GM21619 (cell line): ENCODE results near the gene PRAMEF13.
"Not testable (repeated sequence)": the region's sequence is repeated elsewhere in the genome, so short reads cannot be mapped to it uniquely, and the experiment has no call there.

Experiments
- ATAC-seq: cut with Tn5 transposase; IDR thresholded peaks from one replicate; pipeline ENCODE4 v1.9.1; 2021; ENCODE audit not compliant: unreplicated experiment

The PRAMEF13 gene, protein sequence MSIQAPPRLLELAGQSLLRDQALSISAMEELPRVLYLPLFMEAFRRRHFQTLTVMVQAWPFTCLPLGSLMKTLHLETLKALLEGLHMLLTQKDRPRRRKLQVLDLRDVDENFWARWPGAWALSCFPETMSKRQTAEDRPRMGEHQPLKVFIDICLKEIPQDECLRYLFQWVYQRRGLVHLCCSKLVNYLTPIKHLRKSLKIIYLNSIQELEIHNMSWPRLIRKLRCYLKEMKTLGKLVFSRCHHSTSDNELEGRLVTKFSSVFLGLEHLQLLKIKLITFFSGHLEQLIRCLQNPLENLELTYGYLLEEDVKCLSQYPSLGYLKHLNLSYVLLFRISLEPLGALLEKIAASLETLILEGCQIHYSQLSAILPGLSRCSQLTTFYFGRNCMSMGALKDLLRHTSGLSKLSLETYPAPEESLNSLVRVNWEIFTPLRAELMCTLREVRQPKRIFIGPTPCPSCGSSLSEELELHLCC

DNA sequence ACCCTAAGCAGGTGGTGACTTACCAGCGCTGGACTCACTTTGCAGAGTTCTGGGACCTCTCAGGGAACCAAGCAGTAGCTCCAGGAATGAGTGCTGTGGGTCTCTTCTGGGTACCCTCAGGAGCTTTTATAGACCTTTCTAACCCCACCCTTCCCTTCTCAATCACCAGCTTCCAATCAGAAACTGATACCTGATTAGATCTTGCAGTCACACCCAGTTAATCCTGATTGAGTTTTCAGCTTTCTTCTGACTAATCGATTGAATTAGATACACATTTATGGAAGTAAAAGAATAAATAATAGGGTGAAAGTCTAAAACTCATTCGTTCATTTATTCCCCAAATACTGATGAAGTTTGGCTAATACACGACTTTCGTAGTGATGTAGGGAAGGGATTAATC is at the start of gene PRAMEF13:
PRAMEF13 (minus strand) TSS at position 101 of the 400 bp plus-strand sequence. CDS start 1,820 bp downstream, outside the sequence.
- ATAC-seq, result not testable (repeated sequence)

DNA sequence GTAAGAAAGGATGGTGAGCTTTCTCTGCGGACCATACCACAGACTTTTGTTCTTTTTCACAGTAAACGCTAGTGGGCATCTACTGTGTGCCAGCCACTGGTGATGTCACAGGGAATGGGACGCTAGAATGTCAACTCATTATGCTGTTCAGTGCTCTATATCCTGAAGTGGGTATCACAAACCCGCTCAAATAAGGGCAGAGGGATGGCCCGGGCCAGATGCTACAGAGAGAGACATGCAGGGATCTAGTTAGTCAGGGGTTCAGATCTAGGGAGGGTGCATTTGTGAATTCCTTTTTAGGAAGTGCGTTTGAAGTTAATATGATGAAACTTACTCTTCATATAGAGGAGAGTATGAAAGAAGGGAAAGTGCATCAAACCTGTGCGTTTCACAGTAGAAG is 45.9 kb upstream of the PRAMEF13 start:
- not testable (repeated sequence) for ATAC-seq

DNA sequence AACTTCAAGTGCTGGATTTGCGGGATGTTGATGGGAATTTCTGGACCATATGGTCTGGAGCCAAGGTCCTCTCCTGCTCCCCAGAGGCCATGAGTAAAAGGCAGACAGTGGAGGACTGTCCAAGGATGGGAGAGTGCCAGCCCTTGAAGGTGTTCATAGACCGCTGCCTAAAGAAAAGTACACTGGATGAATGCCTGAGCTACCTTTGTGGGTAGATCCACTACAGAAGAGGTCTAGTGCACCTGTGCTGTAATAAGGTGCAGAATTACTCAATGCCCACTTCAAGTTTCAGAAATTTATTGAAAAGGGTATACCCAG is 45.3 kb upstream of the PRAMEF13 start:
- ATAC-seq, result not testable (repeated sequence)

DNA sequence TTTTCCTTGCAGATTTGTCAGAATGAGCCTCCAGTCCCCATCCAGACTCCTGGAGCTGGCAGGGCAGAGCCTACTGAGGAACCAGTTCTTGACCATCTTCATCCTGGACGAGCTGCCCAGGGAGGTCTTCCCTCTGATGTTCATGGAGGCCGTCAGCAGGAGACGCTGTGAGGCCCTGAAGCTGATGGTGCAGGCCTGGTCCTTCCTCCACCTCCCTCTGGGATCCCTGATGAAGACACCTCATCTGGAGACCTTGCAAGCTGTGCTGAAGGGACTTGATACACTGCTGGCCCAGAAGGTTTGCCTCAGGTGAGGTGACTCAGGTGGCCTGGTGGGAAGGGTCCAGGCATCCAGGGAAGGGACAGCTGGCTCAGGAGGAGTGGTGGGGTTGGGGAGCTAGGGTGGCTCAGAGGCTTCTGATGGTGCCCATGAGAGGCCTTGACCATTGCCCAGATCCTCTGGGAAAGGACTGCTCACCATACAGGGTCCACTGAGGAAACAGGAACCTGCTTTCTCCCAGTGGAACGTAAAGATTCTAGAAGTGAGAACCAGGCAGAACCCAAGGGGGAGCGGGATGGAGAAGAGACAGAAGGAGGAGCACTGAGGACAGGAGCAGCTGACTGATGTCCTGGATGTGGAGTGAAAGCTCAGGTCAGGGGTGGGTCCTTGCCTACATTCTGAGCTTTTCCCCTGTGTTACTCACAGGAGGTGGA is 44.8 kb upstream of the PRAMEF13 start:
- not testable (repeated sequence) for ATAC-seq

DNA sequence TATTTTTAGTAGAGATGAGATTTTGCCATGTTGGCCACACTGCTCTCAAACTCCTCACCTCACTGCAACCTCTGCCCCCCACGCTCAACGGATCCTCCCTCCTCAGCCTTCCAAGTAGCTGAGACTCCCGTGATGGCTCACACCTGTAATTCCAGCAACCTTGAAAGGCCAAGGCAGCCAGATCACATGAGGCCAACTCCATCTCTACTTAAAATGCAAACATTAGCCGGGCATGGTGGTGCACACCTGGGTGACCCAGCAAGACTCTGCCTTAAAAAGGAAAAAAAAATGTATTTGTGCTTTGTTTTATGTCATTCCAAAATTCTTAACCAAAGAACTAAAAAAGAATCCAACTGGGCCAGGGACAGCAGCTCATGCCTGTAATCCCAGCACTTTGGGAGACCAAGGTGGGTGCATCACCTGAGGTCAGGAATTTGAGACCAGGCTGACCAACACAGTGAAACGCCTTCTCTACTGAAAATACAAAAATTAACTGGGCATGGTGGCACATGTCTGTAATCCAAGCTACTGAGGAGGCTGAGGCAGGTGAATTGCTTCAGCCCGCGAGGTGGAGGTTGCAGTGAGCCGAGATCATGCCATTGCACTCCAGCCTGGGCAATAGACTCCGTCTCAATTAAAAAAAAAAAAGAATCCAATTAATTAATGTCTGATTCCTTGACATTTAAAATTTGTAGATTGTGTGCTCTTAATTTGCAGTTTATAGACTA is 42.5 kb upstream of the PRAMEF13 start:
- ATAC-seq, result not testable (repeated sequence)

DNA sequence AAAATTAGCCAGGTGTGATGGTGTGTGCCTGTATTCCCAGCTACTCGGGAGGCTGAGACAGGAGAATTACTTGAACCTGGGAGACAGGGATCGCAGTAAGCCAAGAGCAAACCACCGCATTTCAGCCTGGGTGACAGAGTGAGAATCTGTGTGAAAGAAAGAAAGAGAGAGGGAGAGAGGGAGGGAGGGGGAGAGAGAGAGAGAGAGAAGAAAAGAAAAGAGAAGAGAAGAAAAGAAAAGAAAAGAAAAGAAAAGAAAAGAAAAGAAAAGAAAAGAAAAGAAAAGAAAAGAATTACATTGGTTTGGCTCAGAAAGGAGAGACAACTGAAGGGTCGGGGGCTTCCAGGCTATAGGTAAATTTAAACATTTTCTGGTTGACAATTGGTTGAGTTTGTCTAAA is 38.4 kb upstream of the PRAMEF13 start:
- not testable (repeated sequence) for ATAC-seq

DNA sequence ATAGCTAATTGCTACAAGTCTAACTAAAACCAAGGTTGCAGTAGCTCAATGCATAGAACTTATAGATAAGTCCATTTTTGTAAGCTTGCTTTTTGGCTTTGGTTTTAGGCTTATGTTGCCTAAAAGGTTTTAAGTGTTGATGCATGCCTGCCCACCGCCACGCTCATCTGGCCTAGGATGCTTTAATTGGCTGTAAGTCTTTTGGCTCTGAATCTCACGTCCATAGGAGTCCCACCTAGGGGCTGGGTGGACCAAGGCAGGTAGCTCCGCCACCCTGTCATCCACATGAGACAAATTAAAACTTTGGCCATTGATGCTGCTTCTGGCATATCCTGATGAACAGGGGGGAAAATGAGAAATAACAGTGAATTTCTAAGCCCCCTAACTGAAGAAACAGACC is 36.4 kb upstream of the PRAMEF13 start:
- ATAC-seq, result not testable (repeated sequence)

DNA sequence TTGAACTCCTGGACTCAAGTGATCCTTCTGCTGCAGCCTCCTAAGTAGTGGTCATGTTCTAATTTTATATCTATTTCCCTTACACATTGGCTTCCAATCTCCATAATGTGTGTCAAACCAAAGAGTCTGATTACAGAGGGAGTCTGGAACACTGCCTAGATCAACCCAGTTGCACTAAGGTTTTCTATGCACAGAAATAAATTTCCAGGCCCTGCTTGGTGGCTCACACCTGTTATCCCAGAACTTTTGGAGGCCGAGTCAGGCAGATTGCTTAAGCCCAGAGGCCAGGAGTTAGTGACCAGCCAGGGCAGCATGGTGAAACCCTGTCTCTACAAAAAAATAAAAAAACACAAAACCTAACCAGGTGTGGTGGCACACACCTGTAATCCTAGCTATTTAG is 32.8 kb upstream of the PRAMEF13 start:
- not testable (repeated sequence) for ATAC-seq

DNA sequence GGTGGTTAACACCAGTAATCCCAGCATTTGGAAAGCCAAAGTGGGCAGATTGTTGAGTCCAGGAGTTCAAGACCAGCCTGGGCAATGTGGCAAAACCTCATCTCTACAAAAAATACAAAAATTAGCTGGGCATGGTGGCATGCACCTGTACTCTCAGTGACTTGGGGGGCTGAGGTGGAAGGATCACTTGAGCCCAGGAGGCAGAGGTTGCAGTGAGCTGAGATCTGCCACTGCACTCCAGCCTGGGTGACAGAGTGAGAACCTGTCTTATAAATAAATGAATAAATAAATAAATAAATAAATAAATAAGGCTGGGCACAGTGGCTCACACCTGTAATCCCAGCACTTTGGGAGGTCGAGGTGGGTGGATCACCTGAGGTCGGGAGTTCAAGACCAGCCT is 30.8 kb upstream of the PRAMEF13 start:
- not testable (repeated sequence) for ATAC-seq

DNA sequence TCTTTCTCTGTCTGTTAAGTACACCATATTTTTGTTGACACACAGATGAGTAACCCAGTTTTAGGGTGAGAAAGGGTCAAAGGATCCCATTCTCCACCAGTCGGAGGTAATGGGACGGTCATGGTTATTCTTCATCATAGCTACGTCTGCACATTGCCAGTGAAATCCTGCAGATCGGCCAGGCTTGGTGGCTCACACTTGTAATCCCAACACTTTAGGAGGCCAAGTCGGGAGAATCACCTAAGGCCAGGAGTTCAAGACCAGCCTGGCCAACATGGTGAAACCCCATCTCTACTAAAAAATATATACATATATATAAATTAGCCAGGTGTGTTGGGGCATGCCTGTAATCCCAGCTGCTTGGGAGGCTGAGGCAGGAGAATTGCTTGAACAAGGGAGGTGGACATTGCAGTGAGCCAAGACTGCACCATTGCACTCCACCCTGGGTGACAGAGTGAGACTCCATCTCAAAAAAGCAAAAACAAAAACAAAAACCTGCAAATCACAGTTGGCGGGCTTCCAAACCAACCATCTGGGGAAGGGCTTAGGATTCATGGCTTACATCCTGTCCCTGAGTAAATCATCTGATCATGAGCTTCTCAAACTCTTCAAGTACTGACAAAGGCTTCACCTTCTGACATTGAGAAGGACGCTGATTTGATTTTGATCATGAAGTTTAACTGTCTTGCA is 30.0 kb upstream of the PRAMEF13 start:
- ATAC-seq, result not testable (repeated sequence)

DNA sequence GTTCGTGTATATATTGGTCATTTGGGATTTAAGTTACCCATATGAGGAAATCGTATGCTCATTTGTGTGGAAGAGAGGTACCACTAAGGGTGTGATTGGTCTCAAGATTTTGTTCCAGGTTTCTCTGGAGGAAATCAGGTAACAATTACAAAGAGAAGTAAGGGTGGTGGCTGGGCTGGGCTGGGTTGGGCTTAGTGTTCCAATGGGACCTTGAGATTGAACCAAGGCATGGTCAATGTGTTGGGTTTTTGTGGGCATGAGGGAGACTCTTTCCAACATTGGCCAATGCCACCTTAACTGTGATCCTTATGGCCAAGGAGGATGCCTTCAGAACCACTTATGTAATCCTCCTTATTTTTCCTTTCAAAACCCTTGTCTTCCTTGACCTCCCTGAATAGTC is 29.4 kb upstream of the PRAMEF13 start:
- ATAC-seq, result not testable (repeated sequence)

DNA sequence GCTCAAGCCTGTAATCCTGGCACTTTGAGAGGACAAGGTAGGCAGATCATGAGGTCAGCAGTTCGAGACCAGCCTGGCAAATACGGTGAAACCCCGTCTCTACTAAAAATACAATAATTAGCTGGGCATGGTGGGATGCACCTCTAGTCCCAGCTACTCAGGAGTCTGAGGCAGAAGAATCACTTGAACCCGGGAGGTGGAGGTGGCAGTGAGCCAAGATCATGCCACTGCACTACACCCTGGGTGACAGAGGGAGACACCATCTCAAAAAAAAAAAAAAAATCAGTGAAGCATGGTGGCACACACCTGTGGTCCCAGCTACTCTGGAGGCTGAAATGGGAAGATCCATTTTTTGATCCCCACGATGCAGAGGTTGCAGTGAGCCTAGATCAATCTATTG is 28.9 kb upstream of the PRAMEF13 start:
- not testable (repeated sequence) for ATAC-seq

DNA sequence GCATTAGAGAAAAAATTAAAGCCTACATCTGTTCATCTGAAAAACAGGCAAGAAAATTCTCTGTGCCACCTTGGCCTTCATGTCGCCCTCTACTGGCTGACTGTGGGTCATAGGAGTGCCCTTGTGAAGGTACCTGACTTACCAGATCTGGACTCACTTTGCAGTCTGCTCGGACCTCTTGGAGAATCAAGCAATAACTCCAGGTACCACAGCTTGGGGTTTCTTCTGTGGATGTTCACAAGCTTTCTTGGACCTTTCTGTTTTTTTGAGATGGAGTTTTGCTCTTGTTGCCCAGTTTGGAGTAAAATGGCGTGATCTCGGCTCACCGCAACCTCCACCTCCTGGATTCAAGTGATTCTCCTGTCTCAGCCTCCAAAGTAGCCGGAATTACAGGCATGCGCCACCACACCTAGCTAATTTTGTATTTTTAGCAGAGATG is 27.2 kb upstream of the PRAMEF13 start:
- no peak for ATAC-seq

DNA sequence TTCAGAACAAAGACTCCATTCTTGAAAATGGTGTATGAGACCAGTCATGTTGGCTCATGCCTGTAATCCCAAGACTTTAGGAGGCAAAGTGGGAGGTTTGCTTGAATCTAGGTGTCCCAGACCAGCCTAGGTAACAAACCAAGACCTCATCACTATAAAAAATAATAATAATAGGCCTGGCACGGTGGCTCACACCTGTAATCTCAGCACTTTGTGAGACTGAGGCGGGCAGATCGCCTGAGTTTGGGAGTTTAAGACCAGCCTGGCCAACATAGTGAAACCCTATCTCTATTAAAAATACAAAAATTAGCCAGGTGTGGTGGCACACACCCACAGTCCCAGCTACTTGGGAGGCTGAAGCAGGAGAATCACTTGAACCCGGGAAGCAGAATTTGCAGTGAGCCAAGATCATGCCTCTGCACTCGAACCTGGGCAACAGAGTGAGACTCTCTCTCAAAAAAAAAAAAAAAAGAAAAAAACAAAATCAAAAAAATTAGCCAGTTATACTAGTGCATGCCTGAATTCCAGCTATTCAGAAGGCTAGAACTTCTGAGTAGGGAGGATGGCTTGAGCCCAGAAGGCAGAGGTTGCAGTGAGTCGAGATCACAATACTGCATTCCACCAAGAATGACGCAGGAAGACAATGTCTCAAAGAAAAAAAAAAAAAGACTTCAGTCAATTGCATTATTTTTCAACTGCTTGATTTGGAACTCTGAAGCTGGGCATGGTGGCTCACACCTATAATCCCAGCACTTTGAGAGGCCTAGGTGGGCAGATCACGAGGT is 26.3 kb upstream of the PRAMEF13 start:
- not testable (repeated sequence) for ATAC-seq

DNA sequence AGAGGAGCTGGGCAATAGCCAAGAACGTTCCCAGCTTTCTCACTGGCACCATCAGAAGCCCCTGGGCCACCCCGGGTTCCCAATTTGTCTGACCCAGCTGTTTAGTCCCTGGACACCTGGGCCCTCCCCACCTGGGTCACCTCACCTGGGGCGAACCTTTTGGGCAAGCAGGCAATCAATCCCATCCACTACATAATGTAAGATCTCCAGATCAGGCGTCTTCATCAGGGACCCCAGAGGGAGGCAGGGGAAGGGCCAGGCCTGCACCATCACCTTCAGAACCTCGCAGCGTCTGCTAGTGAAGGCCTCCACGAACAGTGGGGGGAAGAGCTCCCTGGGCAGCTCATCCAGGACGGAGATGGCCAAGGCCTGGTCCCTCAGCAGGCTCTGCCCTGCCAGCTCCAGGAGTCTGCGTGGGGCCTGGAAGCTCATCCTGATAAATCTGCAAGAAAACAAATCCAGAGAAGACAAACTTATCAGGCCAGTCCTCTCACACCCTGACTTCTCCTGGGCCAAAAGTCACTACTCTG is 24.5 kb upstream of the PRAMEF13 start, which contains the start of gene PRAMEF18:
PRAMEF18 (minus strand) TSS at position 480 of the 530 bp plus-strand sequence; CDS start at position 432, 48 bp downstream.
- not testable (repeated sequence) for ATAC-seq

DNA sequence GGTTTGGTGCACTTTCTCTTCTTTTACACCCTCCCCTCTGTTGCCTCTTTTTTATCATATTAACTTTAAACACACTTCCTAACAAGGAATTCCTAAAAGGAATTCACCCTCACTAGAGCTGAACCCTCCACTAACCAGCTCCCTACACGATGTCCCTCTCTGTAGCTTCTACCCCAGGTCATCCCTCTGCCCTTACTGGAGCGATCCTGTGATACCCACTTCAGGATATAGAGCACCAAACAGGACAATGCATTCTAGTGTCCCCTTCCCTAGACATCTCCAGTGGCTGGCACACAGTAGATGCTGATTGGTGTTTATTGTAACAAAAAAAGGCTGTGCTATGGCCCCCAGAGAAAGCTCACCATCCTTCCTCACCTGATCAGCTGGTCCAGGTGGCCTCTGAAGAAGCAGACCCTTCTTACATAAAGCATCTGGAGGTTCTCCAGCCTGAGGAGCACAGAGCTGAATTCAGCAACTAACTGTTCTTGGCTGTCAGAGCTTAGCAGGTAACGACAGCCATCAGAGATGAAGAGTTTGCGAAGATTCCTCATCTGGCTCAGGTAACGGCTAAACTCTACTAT is 23.4 kb upstream of the PRAMEF13 start:
- ATAC-seq, result no peak

DNA sequence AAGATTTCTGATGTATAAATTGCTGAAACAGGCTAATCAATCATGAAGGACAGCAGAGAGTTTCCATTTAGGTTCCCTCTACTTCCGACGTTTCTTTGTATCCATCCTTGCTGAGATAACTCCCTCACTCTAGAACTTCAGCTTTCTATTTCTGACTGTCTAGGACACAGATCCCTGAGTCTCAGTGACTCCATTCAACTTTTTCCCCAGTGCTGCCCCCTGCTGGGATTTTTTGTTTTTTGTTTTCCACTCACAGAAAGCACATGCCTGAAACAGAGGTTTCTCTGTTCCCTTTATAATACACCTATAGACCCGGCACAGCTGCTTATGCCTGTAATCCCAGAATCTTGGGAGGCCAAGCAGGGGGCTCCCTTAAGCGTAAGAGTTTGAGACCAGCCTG is 21.6 kb upstream of the PRAMEF13 start:
- ATAC-seq, result not testable (repeated sequence)

DNA sequence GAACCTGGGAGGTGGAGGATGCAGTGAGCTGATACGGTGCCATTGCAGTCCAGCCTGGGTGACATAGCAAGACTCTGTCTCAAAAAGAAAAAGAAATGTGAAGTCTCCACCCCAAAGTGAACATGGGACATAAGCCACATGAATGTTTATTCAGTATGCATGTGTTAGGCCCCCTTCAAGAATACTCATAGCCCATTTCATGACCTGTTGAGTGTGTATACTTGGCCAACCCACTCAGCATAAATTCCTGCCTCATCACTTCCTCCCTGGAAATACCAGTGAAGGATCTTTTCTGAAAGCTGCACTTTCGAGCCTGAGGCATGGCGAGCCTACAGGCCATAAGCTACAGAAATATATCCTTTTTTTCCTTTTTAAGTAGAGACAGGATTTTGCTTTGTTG is 18.0 kb upstream of the PRAMEF13 start:
- ATAC-seq, result not testable (repeated sequence)

DNA sequence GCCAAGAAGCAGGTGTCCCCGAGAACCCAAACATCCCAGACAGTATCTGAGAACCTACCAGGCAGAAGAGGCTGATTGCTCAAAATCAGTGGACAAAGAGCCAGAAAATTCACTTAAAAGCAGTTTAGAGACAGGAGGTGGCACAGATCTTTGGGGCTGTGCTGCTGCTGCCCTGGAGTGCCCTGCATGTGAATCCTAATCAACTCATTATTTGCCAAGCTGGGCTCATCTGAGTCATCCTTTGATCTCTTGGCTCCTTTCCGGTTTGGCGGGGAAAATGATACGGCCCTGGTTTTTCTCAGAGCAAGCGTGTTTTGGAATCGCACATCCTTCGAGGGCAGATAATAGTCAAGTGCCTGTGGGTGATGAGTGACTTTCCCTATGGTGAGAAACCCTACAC is 15.4 kb upstream of the PRAMEF13 start:
- not testable (repeated sequence) for ATAC-seq
